ENCODE data around the gene CCR6. TPM values are rescaled to one million over a fixed set of nuclear protein-coding genes. Genes with fewer than 3 reads are reported as not detected.

CCR6 gene
- total and polyA plus RNA-seq, 2 of the 8 experiments (the other 6 are each of a cell fraction or from before 2014, with no cell fraction given) = 0.06 TPM; not detected in 1

DNA sequence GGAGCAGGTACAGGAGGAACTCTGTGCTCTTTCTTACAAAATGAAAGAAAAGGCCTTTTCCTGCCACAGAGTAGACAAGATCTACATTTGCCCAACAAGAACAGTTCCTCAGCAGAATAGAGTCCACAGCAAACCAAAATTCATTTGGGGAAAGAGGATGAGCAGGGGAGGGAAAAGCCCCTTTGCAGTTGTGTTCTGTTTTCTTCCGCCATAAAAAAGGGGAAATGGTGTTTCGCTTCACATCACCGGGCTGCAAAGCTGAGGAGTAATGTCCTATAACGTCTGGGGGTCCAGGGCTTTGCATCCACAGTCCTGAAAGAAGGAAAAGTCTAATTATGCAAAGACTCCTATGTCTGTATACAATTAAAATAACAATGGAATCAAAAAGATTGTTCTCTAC, 35.0 kb downstream of the CCR6 start, which contains the start of gene GPR31:
TSS of gene GPR31 (minus strand) at position 118 of the 400 bp plus-strand sequence. CDS start 149 bp downstream, outside the sequence.
- H3K27ac ChIP-seq (ENCODE audit: low read depth, low read length) = no peak within 1 kb of the TSS
- H3K9ac ChIP-seq (replicated peaks in 1 of 4; ENCODE audit: extremely low read depth in 1 of 4, low read depth in 3 of 4, low read length in 3 of 4) = no peak within 1 kb of the TSS
- H2BK5ac ChIP-seq (ENCODE audit: low read depth, low read length) = peak within 1 kb of the TSS; percentile 64; the same call in 1 of the 2 replicates
- H3K18ac ChIP-seq (ENCODE audit: extremely low read depth, low read length) = no peak within 1 kb of the TSS
- H3K4me2 ChIP-seq (ENCODE audit: insufficient read depth in 1 of 2, low read depth in 2 of 2, low read length in 2 of 2) = no peak within 1 kb of the TSS
- H2BK12ac ChIP-seq (ENCODE audit: low read depth, low read length) = peak within 1 kb of the TSS; percentile 94; the same call in 1 of the 2 replicates
- DNase-seq (ENCODE audit: low read depth in 1 of 2, low spot score in 2 of 2) = no peak
- H3K4me3 ChIP-seq (ENCODE audit: extremely low read depth in 1 of 4, insufficient read depth in 2 of 4, low read depth in 3 of 4, low read length in 4 of 4) = no peak within 1 kb of the TSS
- 80% methylated on average over 4 of the region's 4 CpGs; no CpG with 5 or more reads in 1 of the 2 experiments for WGBS, 2 experiments (ENCODE audit: extremely low coverage in 1 of 2, insufficient coverage in 1 of 2, insufficient read length in 1 of 2, insufficient replicate concordance in 2 of 2, low coverage in 1 of 2, low lambda C conversion rate in 2 of 2, missing lambda C conversion rate in 1 of 2)
- no peak within 1 kb of the TSS for H2AFZ ChIP-seq (ENCODE audit: low read length)
- H3K9me3 ChIP-seq (ENCODE audit: insufficient read depth in 2 of 2, low read depth in 1 of 2, low read length in 1 of 2) = no peaks in the 10 kb centered on the region; a peak in 1 of 4 replicates
- H3K23ac ChIP-seq (ENCODE audit: insufficient read length) = no peak within 1 kb of the TSS
- peak within 1 kb of the TSS; percentile 84 for H2BK15ac ChIP-seq (ENCODE audit: low read length)
- no peaks in the 10 kb centered on the region for H4K20me1 ChIP-seq (replicated peaks in 1 of 2; ENCODE audit: control insufficient read depth in 1 of 2, insufficient read depth in 2 of 2, low read length in 2 of 2)
- H3K23me2 ChIP-seq (ENCODE audit: low read depth, low read length) = no peaks in the 10 kb centered on the region
- H4K8ac ChIP-seq (ENCODE audit: extremely low read depth, insufficient read depth, low read length) = peak within 1 kb of the TSS; percentile 41; the same call in 1 of the 2 replicates
- H4K91ac ChIP-seq (replicated peaks; ENCODE audit: insufficient read length, low read length) = peak within 1 kb of the TSS; percentile 79
- no peak within 1 kb of the TSS for H4K5ac ChIP-seq (ENCODE audit: insufficient read length, low read depth, low read length)
- H2BK20ac ChIP-seq (ENCODE audit: low read length) = peak within 1 kb of the TSS; percentile 88
- H3K4ac ChIP-seq (replicated peaks; ENCODE audit: insufficient read length, low read depth, low read length) = no peak within 1 kb of the TSS
- no peaks in the 10 kb centered on the region for H3K79me1 ChIP-seq (ENCODE audit: low read depth, low read length)
- no peak for FAIRE-seq
- H3K4me1 ChIP-seq (replicated peaks in 1 of 4; ENCODE audit: control insufficient read depth in 3 of 4, insufficient read depth in 4 of 4, low read length in 3 of 4) = peaks cover 2 to 12% (median 8%) of the 10 kb centered on the region in 4 experiments
- no peak within 1 kb of the TSS for H3K56ac ChIP-seq (replicated peaks; ENCODE audit: insufficient read length, low read depth, low read length)
- H3K27me3 ChIP-seq (replicated peaks in 1 of 4; ENCODE audit: control insufficient read depth in 3 of 4, extremely low read depth in 1 of 4, insufficient read depth in 3 of 4, low read length in 3 of 4) = no peaks in the 10 kb centered on the region; a peak in 1 of 7 replicates
- ChIA-PET CTCF (ENCODE audit: partially characterized antibody) (no interaction called here), POLR2A (ENCODE audit: partially characterized antibody) (no interaction called here)
- H3K79me2 ChIP-seq (ENCODE audit: control insufficient read depth in 1 of 2, insufficient read depth in 2 of 2, low read length in 2 of 2) = no peaks in the 10 kb centered on the region
- peak within 1 kb of the TSS; percentile 89; the same call in 1 of the 2 replicates for H2AK5ac ChIP-seq (ENCODE audit: low read depth, low read length)
- no peak within 1 kb of the TSS for H3K14ac ChIP-seq (ENCODE audit: insufficient read length)
- H2BK120ac ChIP-seq (replicated peaks; ENCODE audit: low read depth, low read length) = no peak within 1 kb of the TSS
- H3K36me3 ChIP-seq (ENCODE audit: control insufficient read depth in 2 of 4, insufficient read depth in 4 of 4, low read length in 3 of 4) = no peaks in the 10 kb centered on the region
- no peak for TF ChIP-seq RAD21 (IDR thresholded peaks at IDR 0.05 in 1 of 2, conservative IDR thresholded peaks at IDR 0.05 in 1 of 2; ENCODE audit: low read depth in 2 of 2, low read length in 2 of 2)
- TF ChIP-seq SAP30 (IDR thresholded peaks at IDR 0.05; ENCODE audit: insufficient read depth, insufficient replicate concordance, low read length) = no peak
- no peak for TF ChIP-seq CBX8 (IDR thresholded peaks at IDR 0.05; ENCODE audit: borderline replicate concordance, low read depth, low read length)
- no peak for TF ChIP-seq TAF1 (IDR thresholded peaks at IDR 0.05; ENCODE audit: low read depth, low read length)
- no peak for TF ChIP-seq TBP (IDR thresholded peaks at IDR 0.05; ENCODE audit: low read depth, low read length)
- no peak for TF ChIP-seq SRF (IDR thresholded peaks at IDR 0.05; ENCODE audit: low read depth, low read length)

Data from H1 (cell line).